Measurements from ENCODE around the gene PAK1.
A peak's percentile ranks its signal among the peaks of the same experiment; 100 is the strongest.

The PAK1 gene

GRCh38 chr11:77411137-77411707, 62.7 kb downstream of the PAK1 start:
- H3K4me1 ChIP-seq = peaks cover 41 to 61% (median 57%) of the 10 kb centered on the region in 10 experiments
- peaks cover 0 to 10% (median 3%) of the 10 kb centered on the region in 11 experiments; a peak in 2 of 22 replicates for H3K36me3 ChIP-seq
- TF ChIP-seq Cebpa-rat (IDR thresholded peaks at IDR 0.05) = no peak
- H3K27ac ChIP-seq = peak overlapping the region in 10 of 11 experiments; percentile 46 to 79 (median 67); a peak in 20 of 22 replicates
- peak overlapping the region; percentile 53 to 78 (median 68) for H3K4me3 ChIP-seq
- no peaks in the 10 kb centered on the region for H3K9me3 ChIP-seq (replicated peaks in 1 of 11)
- peak overlapping the region; percentile 75 to 98 (median 89) for H3K4me2 ChIP-seq
- H3K27me3 ChIP-seq = no peaks in the 10 kb centered on the region
- H4K20me1 ChIP-seq = peaks cover 11 to 48% (median 27%) of the 10 kb centered on the region in 11 experiments; a peak in 13 of 22 replicates
- peak overlapping the region; percentile 67 to 84 (median 80) for H3K9ac ChIP-seq

- peak overlapping the region; percentile 75 to 98 (median 89) for H3K4me2 ChIP-seq
- peak overlapping the region in 2 of 11 experiments; percentile 11 to 70; a peak in 3 of 22 replicates for H3K27ac ChIP-seq
- peaks cover 0 to 10% (median 4%) of the 10 kb centered on the region in 11 experiments; a peak in 2 of 22 replicates for H3K36me3 ChIP-seq
- peaks cover 13 to 57% (median 29%) of the 10 kb centered on the region in 11 experiments; a peak in 13 of 22 replicates for H4K20me1 ChIP-seq
- H3K4me1 ChIP-seq = peaks cover 41 to 70% (median 57%) of the 10 kb centered on the region in 10 experiments
- no peak for TF ChIP-seq Cebpa-rat (IDR thresholded peaks at IDR 0.05)
- H3K4me3 ChIP-seq = peak overlapping the region in 7 of 10 experiments; percentile 53 to 78 (median 67); a peak in 11 of 20 replicates
- no peaks in the 10 kb centered on the region for H3K27me3 ChIP-seq
- no peaks in the 10 kb centered on the region for H3K9me3 ChIP-seq (replicated peaks in 1 of 11)
- H3K9ac ChIP-seq = peak overlapping the region in 4 of 11 experiments; percentile 67 to 81 (median 79); a peak in 6 of 22 replicates
Observed at GRCh38 chr11:77410076-77410827, 63.6 kb downstream of the PAK1 start.

- H3K36me3 ChIP-seq = peaks cover 0 to 16% (median 5%) of the 10 kb centered on the region in 11 experiments; a peak in 4 of 22 replicates
- TF ChIP-seq Cebpa-rat (IDR thresholded peaks at IDR 0.05) = no peak
- H4K20me1 ChIP-seq = peaks cover 15 to 65% (median 29%) of the 10 kb centered on the region in 11 experiments; a peak in 13 of 22 replicates
- H3K4me3 ChIP-seq = no peak overlapping the region
- H3K9me3 ChIP-seq (replicated peaks in 1 of 11) = no peaks in the 10 kb centered on the region
- peaks cover 29 to 73% (median 49%) of the 10 kb centered on the region in 10 experiments for H3K4me1 ChIP-seq
- H3K27me3 ChIP-seq = no peaks in the 10 kb centered on the region
- peak overlapping the region in 5 of 11 experiments; percentile 5 to 98 (median 73); a peak in 7 of 22 replicates for H3K4me2 ChIP-seq
- 0 out of 22 replicates have a peak overlapping the region, but pooled peaks of 1 of the 11 experiments have one; percentile 11 for H3K9ac ChIP-seq
- no peak overlapping the region for H3K27ac ChIP-seq
Observed at GRCh38 chr11:77409046-77409445, 64.8 kb downstream of the PAK1 start.

GRCh38 chr11:77407613-77408012, 66.3 kb downstream of the PAK1 start:
- H3K9me3 ChIP-seq (replicated peaks in 1 of 11) = no peaks in the 10 kb centered on the region
- peak overlapping the region in 1 of 11 experiments; percentile 36; a peak in 2 of 22 replicates for H3K27ac ChIP-seq
- H4K20me1 ChIP-seq = peaks cover 20 to 79% (median 37%) of the 10 kb centered on the region in 11 experiments; a peak in 14 of 22 replicates
- H3K4me3 ChIP-seq = no peak overlapping the region
- TF ChIP-seq Cebpa-rat (IDR thresholded peaks at IDR 0.05) = no peak
- peaks cover 0 to 16% (median 6%) of the 10 kb centered on the region in 11 experiments; a peak in 4 of 22 replicates for H3K36me3 ChIP-seq
- H3K4me2 ChIP-seq = peak overlapping the region in 5 of 11 experiments; percentile 34 to 98 (median 73); a peak in 10 of 22 replicates
- no peak overlapping the region for H3K9ac ChIP-seq
- H3K4me1 ChIP-seq = peaks cover 19 to 70% (median 38%) of the 10 kb centered on the region in 10 experiments
- H3K27me3 ChIP-seq = no peaks in the 10 kb centered on the region

GRCh38 chr11:77406396-77406795, 67.5 kb downstream of the PAK1 start:
- no peak overlapping the region for H3K9ac ChIP-seq
- H3K4me1 ChIP-seq = peaks cover 10 to 67% (median 31%) of the 10 kb centered on the region in 10 experiments
- no peak overlapping the region for H3K27ac ChIP-seq
- H4K20me1 ChIP-seq = peaks cover 24 to 91% (median 40%) of the 10 kb centered on the region in 11 experiments; a peak in 16 of 22 replicates
- peaks cover 0 to 16% (median 6%) of the 10 kb centered on the region in 11 experiments; a peak in 5 of 22 replicates for H3K36me3 ChIP-seq
- TF ChIP-seq Cebpa-rat (IDR thresholded peaks at IDR 0.05) = no peak
- no peaks in the 10 kb centered on the region for H3K27me3 ChIP-seq
- H3K9me3 ChIP-seq (replicated peaks in 1 of 11) = no peaks in the 10 kb centered on the region
- peak overlapping the region in 1 of 11 experiments; percentile 98; a peak in 2 of 22 replicates for H3K4me2 ChIP-seq
- H3K4me3 ChIP-seq = no peak overlapping the region

GRCh38 chr11:77403211-77403610, 70.7 kb downstream of the PAK1 start:
- H3K4me1 ChIP-seq = peaks cover 0 to 42% (median 10%) of the 10 kb centered on the region in 10 experiments; a peak in 11 of 20 replicates
- H4K20me1 ChIP-seq = peaks cover 19 to 90% (median 36%) of the 10 kb centered on the region in 11 experiments; a peak in 16 of 22 replicates
- H3K9ac ChIP-seq = no peak overlapping the region
- H3K27me3 ChIP-seq = no peaks in the 10 kb centered on the region
- H3K36me3 ChIP-seq = peaks cover 4 to 27% (median 16%) of the 10 kb centered on the region in 11 experiments; a peak in 15 of 22 replicates
- no peak overlapping the region for H3K4me3 ChIP-seq
- TF ChIP-seq Cebpa-rat (IDR thresholded peaks at IDR 0.05) = no peak
- no peak overlapping the region for H3K4me2 ChIP-seq
- H3K9me3 ChIP-seq (replicated peaks in 1 of 11) = peaks cover 0 to 4% (median 0%) of the 10 kb centered on the region in 11 experiments; a peak in 1 of 22 replicates
- H3K27ac ChIP-seq = no peak overlapping the region

- H3K9ac ChIP-seq = no peak overlapping the region
- H3K27ac ChIP-seq = no peak overlapping the region
- H3K9me3 ChIP-seq (replicated peaks in 1 of 11) = peaks cover 0 to 6% (median 0%) of the 10 kb centered on the region in 11 experiments; a peak in 1 of 22 replicates
- no peak overlapping the region for H3K4me3 ChIP-seq
- peaks cover 6 to 29% (median 15%) of the 10 kb centered on the region in 11 experiments; a peak in 15 of 22 replicates for H3K36me3 ChIP-seq
- no peak overlapping the region for H3K4me2 ChIP-seq
- peaks cover 0 to 32% (median under 1%) of the 10 kb centered on the region in 10 experiments; a peak in 10 of 20 replicates for H3K4me1 ChIP-seq
- TF ChIP-seq Cebpa-rat (IDR thresholded peaks at IDR 0.05) = no peak
- no peaks in the 10 kb centered on the region for H3K27me3 ChIP-seq
- H4K20me1 ChIP-seq = peaks cover 12 to 90% (median 34%) of the 10 kb centered on the region in 11 experiments; a peak in 16 of 22 replicates
Observed at GRCh38 chr11:77402218-77402556, 71.7 kb downstream of the PAK1 start.

- peaks cover 0 to 6% (median 0%) of the 10 kb centered on the region in 11 experiments; a peak in 1 of 22 replicates for H3K9me3 ChIP-seq (replicated peaks in 1 of 11)
- 0 out of 22 replicates have a peak overlapping the region, but pooled peaks of 1 of the 11 experiments have one; percentile 7 for H3K4me2 ChIP-seq
- peaks cover 0 to 26% (median 0%) of the 10 kb centered on the region in 10 experiments; a peak in 4 of 20 replicates for H3K4me1 ChIP-seq
- peaks cover 6 to 29% (median 15%) of the 10 kb centered on the region in 11 experiments; a peak in 15 of 22 replicates for H3K36me3 ChIP-seq
- H3K27me3 ChIP-seq = no peaks in the 10 kb centered on the region
- no peak overlapping the region for H3K4me3 ChIP-seq
- TF ChIP-seq Cebpa-rat (IDR thresholded peaks at IDR 0.05) = no peak
- H3K9ac ChIP-seq = no peak overlapping the region
- peaks cover 12 to 91% (median 33%) of the 10 kb centered on the region in 11 experiments; a peak in 17 of 22 replicates for H4K20me1 ChIP-seq
- no peak overlapping the region for H3K27ac ChIP-seq
Observed at GRCh38 chr11:77401486-77402217, 72.2 kb downstream of the PAK1 start.
